T-cell (primary cell): ENCODE data around the gene NRAP. TPM values are rescaled to one million over a fixed set of nuclear protein-coding genes. Genes with fewer than 3 reads are reported as not detected.

Experiments used
- ATAC-seq, 4 experiments: fragments of 200-7000 bp in 3 of 4; fragments of 150-1000 bp in 1 of 4; cut with Tn5 transposase; replicated peaks in 1 of 4; 1 replicate in 3 of 4; 2 replicates in 1 of 4; pipeline ENCODE4 v1.10.0; 2021; ENCODE audit warnings: moderate library complexity in 3 of 4, mild to moderate bottlenecking in 2 of 4, moderate number of reproducible peaks in 1 of 4
- CTCF ChIA-PET, 2 donors: fragments of 300-600 bp; sonication (Branson Sonifier 250); formaldehyde crosslinking; loops; one replicate each; lab custom pipeline; 2022; ENCODE audit warnings: antibody characterized with exemption in 2 of 2; lab: Charles Lee
- POLR2A ChIA-PET, 2 donors: fragments of 300-600 bp; sonication (Branson Sonifier 250); formaldehyde crosslinking; loops; one replicate each; lab custom pipeline; 2022; ENCODE audit warnings: antibody characterized with exemption in 2 of 2; lab: Charles Lee
- DNase-seq, 35 experiments: peaks; one replicate each; pipeline versions ENCODE4 v3.0.0 to v3.0.0-alpha.2; 2013 to 2023
- H3K27ac ChIP-seq: one replicate; pipeline ENCODE4 v1.5.1; 2013; ENCODE audit warnings: low read length
- H3K27me3 ChIP-seq, 2 experiments: replicated peaks in 1 of 2; 1 replicate in 1 of 2; 2 replicates in 1 of 2; pipeline versions ENCODE4 v1.6.1 to v1.7.0; 2013; ENCODE audit warnings: low read length in 1 of 2, mixed read lengths in 1 of 2; ENCODE audit not compliant: control insufficient read depth in 2 of 2, insufficient read depth in 2 of 2; ENCODE audit errors: extremely low read depth in 1 of 2
- H3K36me3 ChIP-seq, 2 donors: 1 replicate in 1 of 2; 2 replicates in 1 of 2; pipeline versions ENCODE4 v1.6.1 to v1.7.0; 2013; ENCODE audit warnings: low read length in 1 of 2; ENCODE audit not compliant: control insufficient read depth in 2 of 2, insufficient read depth in 1 of 2; ENCODE audit errors: extremely low read depth in 1 of 2
- H3K4me1 ChIP-seq, 2 experiments: 1 replicate in 1 of 2; 2 replicates in 1 of 2; pipeline versions ENCODE4 v1.6.1 to v1.7.0; 2013; ENCODE audit warnings: low read length in 2 of 2, mixed read lengths in 1 of 2; ENCODE audit not compliant: insufficient read depth in 2 of 2, control insufficient read depth in 1 of 2; ENCODE audit errors: extremely low read depth in 1 of 2
- H3K4me3 ChIP-seq, 2 donors: 1 replicate in 1 of 2; 2 replicates in 1 of 2; pipeline versions ENCODE4 v1.5.1 to v1.7.0; 2013; ENCODE audit warnings: mild to moderate bottlenecking in 2 of 2, low read length in 1 of 2, moderate library complexity in 1 of 2; ENCODE audit not compliant: control insufficient read depth in 1 of 2; ENCODE audit errors: extremely low read depth in 1 of 2
- H3K9me3 ChIP-seq: 2 replicates; pipeline ENCODE4 v1.7.0; 2013
- H3K27ac Mint-ChIP-seq, 2 donors: one replicate each; pipeline ENCODE4 v1.8.0; 2020 to 2021; ENCODE audit warnings: mild to moderate bottlenecking in 2 of 2, mixed read lengths in 2 of 2
- H3K27me3 Mint-ChIP-seq, 2 donors: one replicate each; pipeline ENCODE4 v1.8.0; 2021 to 2022; ENCODE audit warnings: mixed read lengths in 2 of 2
- H3K36me3 Mint-ChIP-seq: one replicate; pipeline ENCODE4 v1.8.0; 2021; ENCODE audit warnings: mixed read lengths
- H3K4me1 Mint-ChIP-seq, 3 donors: one replicate each; pipeline ENCODE4 v1.8.0; 2020 to 2022; ENCODE audit warnings: mixed read lengths in 3 of 3, mild to moderate bottlenecking in 1 of 3
- H3K4me3 Mint-ChIP-seq, 3 donors: one replicate each; pipeline ENCODE4 v1.8.0; 2020 to 2022; ENCODE audit warnings: mild to moderate bottlenecking in 3 of 3, mixed read lengths in 3 of 3, moderate library complexity in 3 of 3
- H3K9me3 Mint-ChIP-seq, 3 donors: one replicate each; pipeline ENCODE4 v1.8.0; 2020 to 2022; ENCODE audit warnings: mixed read lengths in 3 of 3
- WGBS: methylation state at CpG from one replicate; pipeline ENCODE4 v1.1.5; 2013; ENCODE audit warnings: missing lambda C conversion rate; ENCODE audit not compliant: insufficient coverage; 5-methylcytosine and 5-hydroxymethylcytosine counted together
- total RNA-seq, 35 experiments: library from RNA in 6 of 35; stranded (reverse) in 6 of 35; fragments of 120-200 nt in 1 of 35; gene quantifications; one replicate each; pipeline versions ENCODE4 v1.2.1 to v1.2.4 and lab custom pipeline; 2013 to 2026

The NRAP gene
- total RNA-seq, 5 donors from 2014 or later (not counting 1 experiment from before 2014, with no cell fraction given), result not detected

- Mint-ChIP-seq H3K4me1 (no peaks in the 10 kb centered on the region), H3K27ac (no peak overlapping the region), H3K27me3 (peaks cover 28 to 44% of the 10 kb centered on the region in 2 donors), H3K9me3 (no peaks in the 10 kb centered on the region), H3K4me3 (no peak overlapping the region), H3K36me3 (no peaks in the 10 kb centered on the region)
- no peak overlapping the region for H3K27ac ChIP-seq
- ATAC-seq, result no peak
- WGBS, result 95% methylated on average over 3 of the region's 3 CpGs
- no peaks in the 10 kb centered on the region for H3K36me3 ChIP-seq
- H3K4me1 ChIP-seq, result no peaks in the 10 kb centered on the region
- H3K27me3 ChIP-seq, result peaks cover 2 to 17% of the 10 kb centered on the region in 2 experiments
- POLR2A ChIA-PET, result no interaction called here
- no peaks in the 10 kb centered on the region for H3K9me3 ChIP-seq
- H3K4me3 ChIP-seq, result no peak overlapping the region
- CTCF ChIA-PET, result interaction anchor here in 1 of 2 donors (0.6 kb wide), 1 partner anchor 1991 kb away, joined by 3 read pairs; no protein-coding TSS in a partner anchor
- no peak for DNase-seq
These were observed 51.7 kb downstream of the NRAP start for GRCh38 chr10:113612154-113612553.

GRCh38 chr10:113610631-113611601, 52.9 kb downstream of the NRAP start:
- H3K4me3 ChIP-seq, result no peak overlapping the region
- no peak for ATAC-seq
- no peaks in the 10 kb centered on the region for H3K4me1 ChIP-seq
- ChIA-PET CTCF (no interaction called here), POLR2A (no interaction called here)
- H3K36me3 ChIP-seq, result no peaks in the 10 kb centered on the region
- H3K36me3 Mint-ChIP-seq, result no peaks in the 10 kb centered on the region
- WGBS, result 57% methylated on average over 12 of the region's 26 CpGs
- H3K4me1 Mint-ChIP-seq, result no peaks in the 10 kb centered on the region
- no peak overlapping the region for H3K4me3 Mint-ChIP-seq
- H3K27ac ChIP-seq, result no peak overlapping the region
- H3K27me3 Mint-ChIP-seq, result peaks cover 22 to 33% of the 10 kb centered on the region in 2 donors
- H3K27ac Mint-ChIP-seq, result no peak overlapping the region
- H3K9me3 ChIP-seq, result no peaks in the 10 kb centered on the region
- H3K9me3 Mint-ChIP-seq, result no peaks in the 10 kb centered on the region
- no peak for DNase-seq
- H3K27me3 ChIP-seq, result peaks cover 0 to 14% of the 10 kb centered on the region in 2 experiments

- Histone ChIP-seq H3K27me3 (peaks cover 0 to 10% of the 10 kb centered on the region in 2 experiments), H3K36me3 (no peaks in the 10 kb centered on the region), H3K27ac (no peak overlapping the region), H3K4me3 (no peak overlapping the region), H3K9me3 (no peaks in the 10 kb centered on the region), H3K4me1 (no peaks in the 10 kb centered on the region)
- ChIA-PET POLR2A (no interaction called here), CTCF (no interaction called here)
- Mint-ChIP-seq H3K27me3 (peaks cover 21 to 33% of the 10 kb centered on the region in 2 donors), H3K4me1 (no peaks in the 10 kb centered on the region), H3K27ac (no peak overlapping the region), H3K36me3 (no peaks in the 10 kb centered on the region), H3K4me3 (no peak overlapping the region), H3K9me3 (no peaks in the 10 kb centered on the region)
- ATAC-seq (no peak), DNase-seq (no peak)
- 100% methylated on average over 4 of the region's 4 CpGs for WGBS
These were observed 54.1 kb downstream of the NRAP start for GRCh38 chr10:113609704-113610108.

- POLR2A ChIA-PET, result no interaction called here
- Histone ChIP-seq H3K4me3 (no peak overlapping the region), H3K9me3 (no peaks in the 10 kb centered on the region), H3K36me3 (no peaks in the 10 kb centered on the region), H3K27ac (no peak overlapping the region), H3K27me3 (peaks cover 0 to 14% of the 10 kb centered on the region in 2 experiments), H3K4me1 (no peaks in the 10 kb centered on the region)
- CTCF ChIA-PET, result interaction anchor here in 1 of 2 donors (0.6 kb wide), 1 partner anchor 1541 kb away, joined by 3 read pairs; no protein-coding TSS in a partner anchor
- Mint-ChIP-seq H3K27me3 (peaks cover 21% of the 10 kb centered on the region in 2 donors), H3K36me3 (no peaks in the 10 kb centered on the region), H3K4me1 (no peaks in the 10 kb centered on the region), H3K4me3 (no peak overlapping the region), H3K27ac (no peak overlapping the region), H3K9me3 (no peaks in the 10 kb centered on the region)
- no peak for ATAC-seq
- WGBS, result 80% methylated on average over 7 of the region's 13 CpGs
- no peak for DNase-seq
These were observed 58.4 kb downstream of the NRAP start for GRCh38 chr10:113605268-113605978.

- no peak overlapping the region for H3K4me3 ChIP-seq
- H3K27ac Mint-ChIP-seq, result no peak overlapping the region
- H3K4me1 ChIP-seq, result no peaks in the 10 kb centered on the region
- no peak overlapping the region for H3K4me3 Mint-ChIP-seq
- 91% methylated on average over 7 of the region's 12 CpGs for WGBS
- no peaks in the 10 kb centered on the region for H3K9me3 ChIP-seq
- H3K36me3 ChIP-seq, result no peaks in the 10 kb centered on the region
- DNase-seq (no peak), ATAC-seq (no peak)
- POLR2A ChIA-PET, result no interaction called here
- no peaks in the 10 kb centered on the region for H3K9me3 Mint-ChIP-seq
- CTCF ChIA-PET, result interaction anchor here in 1 of 2 donors (0.6 kb wide), 1 partner anchor 1542 kb away, joined by 3 read pairs; no protein-coding TSS in a partner anchor
- H3K36me3 Mint-ChIP-seq, result no peaks in the 10 kb centered on the region
- H3K27me3 ChIP-seq, result peaks cover 0 to 16% of the 10 kb centered on the region in 2 experiments
- H3K27me3 Mint-ChIP-seq, result peaks cover 19 to 21% of the 10 kb centered on the region in 2 donors
- no peak overlapping the region for H3K27ac ChIP-seq
- no peaks in the 10 kb centered on the region for H3K4me1 Mint-ChIP-seq
These were observed 59.3 kb downstream of the NRAP start for GRCh38 chr10:113604572-113604971.

- Histone ChIP-seq H3K27ac (no peak overlapping the region), H3K4me3 (no peak overlapping the region), H3K9me3 (no peaks in the 10 kb centered on the region), H3K27me3 (peaks cover 0 to 19% of the 10 kb centered on the region in 2 experiments), H3K4me1 (no peaks in the 10 kb centered on the region), H3K36me3 (no peaks in the 10 kb centered on the region)
- WGBS, result 91% methylated on average over 12 of the region's 13 CpGs
- ATAC-seq, result no peak
- CTCF ChIA-PET, result no interaction called here
- peaks cover 14 to 17% of the 10 kb centered on the region in 2 donors for H3K27me3 Mint-ChIP-seq
- H3K4me3 Mint-ChIP-seq, result no peak overlapping the region
- POLR2A ChIA-PET, result no interaction called here
- no peak overlapping the region for H3K27ac Mint-ChIP-seq
- H3K9me3 Mint-ChIP-seq, result no peaks in the 10 kb centered on the region
- H3K4me1 Mint-ChIP-seq, result no peaks in the 10 kb centered on the region
- DNase-seq, result no peak
- no peaks in the 10 kb centered on the region for H3K36me3 Mint-ChIP-seq
These were observed 60.6 kb downstream of the NRAP start for GRCh38 chr10:113603057-113603777.
